WI38 (cell line): ENCODE data around the gene COL6A3.

Experiments used
- H3K4me3 ChIP-seq: 2 replicates; pipeline ENCODE4 v1.5.1; 2011; ENCODE audit warnings: low read depth, mild to moderate bottlenecking, control low read depth, low read length
- TF ChIP-seq, protein P1 (sequence below): IDR thresholded peaks from 2 replicates; pipeline ENCODE4 v1.5.1; 2012; ENCODE audit warnings: low read depth, mild to moderate bottlenecking, control low read depth, low read length

COL6A3 gene

DNA sequence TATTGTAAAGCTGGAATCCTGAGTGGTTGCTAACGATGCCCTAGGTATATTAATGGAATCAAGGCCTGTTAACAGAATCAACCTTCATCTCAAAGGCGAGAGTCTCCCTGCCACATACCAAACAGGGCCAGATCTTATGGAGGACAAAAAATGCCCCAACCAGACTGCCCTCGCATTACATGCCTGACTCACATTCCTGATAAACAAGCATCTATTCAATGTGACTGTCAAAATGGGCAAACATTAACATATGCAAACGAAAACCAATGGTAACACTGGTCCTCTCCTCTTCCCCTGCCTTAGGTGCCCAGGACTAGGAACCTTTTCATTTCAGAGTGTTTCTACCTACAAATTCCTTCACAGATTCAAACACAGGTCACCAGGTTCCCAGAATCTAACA is 83.4 kb downstream of the COL6A3 start:
- TF ChIP-seq, protein P1, sequence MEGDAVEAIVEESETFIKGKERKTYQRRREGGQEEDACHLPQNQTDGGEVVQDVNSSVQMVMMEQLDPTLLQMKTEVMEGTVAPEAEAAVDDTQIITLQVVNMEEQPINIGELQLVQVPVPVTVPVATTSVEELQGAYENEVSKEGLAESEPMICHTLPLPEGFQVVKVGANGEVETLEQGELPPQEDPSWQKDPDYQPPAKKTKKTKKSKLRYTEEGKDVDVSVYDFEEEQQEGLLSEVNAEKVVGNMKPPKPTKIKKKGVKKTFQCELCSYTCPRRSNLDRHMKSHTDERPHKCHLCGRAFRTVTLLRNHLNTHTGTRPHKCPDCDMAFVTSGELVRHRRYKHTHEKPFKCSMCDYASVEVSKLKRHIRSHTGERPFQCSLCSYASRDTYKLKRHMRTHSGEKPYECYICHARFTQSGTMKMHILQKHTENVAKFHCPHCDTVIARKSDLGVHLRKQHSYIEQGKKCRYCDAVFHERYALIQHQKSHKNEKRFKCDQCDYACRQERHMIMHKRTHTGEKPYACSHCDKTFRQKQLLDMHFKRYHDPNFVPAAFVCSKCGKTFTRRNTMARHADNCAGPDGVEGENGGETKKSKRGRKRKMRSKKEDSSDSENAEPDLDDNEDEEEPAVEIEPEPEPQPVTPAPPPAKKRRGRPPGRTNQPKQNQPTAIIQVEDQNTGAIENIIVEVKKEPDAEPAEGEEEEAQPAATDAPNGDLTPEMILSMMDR: no peak
- no peak overlapping the region for H3K4me3 ChIP-seq

DNA sequence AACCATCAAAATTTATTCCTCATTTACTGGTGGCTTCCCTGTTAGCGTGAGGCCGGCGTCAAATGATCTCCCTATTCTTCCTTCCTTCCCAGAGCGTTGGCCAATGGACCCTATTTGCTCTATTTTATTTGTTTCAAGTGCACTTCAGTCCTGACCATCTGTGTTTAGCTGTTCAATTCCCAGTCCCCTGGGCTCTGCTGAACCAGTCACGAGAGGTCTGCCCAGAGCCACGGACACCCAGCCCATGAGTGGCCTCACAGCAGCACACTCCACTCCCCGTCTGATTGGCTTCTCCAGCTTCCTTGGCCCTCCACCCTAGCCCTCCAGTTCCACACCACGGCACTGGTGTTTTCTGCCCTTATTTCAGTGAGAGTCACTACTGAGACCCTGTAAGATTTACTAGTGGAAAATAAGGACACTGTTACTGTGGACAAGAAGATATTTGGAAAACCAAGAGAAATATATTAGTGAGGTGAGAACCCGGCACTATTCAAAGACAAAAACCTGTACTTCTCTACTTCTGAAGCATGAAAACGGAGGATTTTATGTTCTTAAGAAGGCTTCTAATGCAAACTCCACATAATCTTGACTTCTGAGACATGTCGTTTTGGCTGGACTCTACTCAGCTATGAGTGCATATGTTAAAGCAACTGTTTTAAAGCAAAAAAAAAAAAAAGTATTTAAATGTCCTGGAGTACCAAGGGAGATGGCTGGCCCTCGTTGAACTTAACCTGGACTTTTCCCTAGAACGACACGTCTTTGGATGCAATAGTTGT is 86.6 kb downstream of the COL6A3 start:
- TF ChIP-seq, protein P1: no peak

DNA sequence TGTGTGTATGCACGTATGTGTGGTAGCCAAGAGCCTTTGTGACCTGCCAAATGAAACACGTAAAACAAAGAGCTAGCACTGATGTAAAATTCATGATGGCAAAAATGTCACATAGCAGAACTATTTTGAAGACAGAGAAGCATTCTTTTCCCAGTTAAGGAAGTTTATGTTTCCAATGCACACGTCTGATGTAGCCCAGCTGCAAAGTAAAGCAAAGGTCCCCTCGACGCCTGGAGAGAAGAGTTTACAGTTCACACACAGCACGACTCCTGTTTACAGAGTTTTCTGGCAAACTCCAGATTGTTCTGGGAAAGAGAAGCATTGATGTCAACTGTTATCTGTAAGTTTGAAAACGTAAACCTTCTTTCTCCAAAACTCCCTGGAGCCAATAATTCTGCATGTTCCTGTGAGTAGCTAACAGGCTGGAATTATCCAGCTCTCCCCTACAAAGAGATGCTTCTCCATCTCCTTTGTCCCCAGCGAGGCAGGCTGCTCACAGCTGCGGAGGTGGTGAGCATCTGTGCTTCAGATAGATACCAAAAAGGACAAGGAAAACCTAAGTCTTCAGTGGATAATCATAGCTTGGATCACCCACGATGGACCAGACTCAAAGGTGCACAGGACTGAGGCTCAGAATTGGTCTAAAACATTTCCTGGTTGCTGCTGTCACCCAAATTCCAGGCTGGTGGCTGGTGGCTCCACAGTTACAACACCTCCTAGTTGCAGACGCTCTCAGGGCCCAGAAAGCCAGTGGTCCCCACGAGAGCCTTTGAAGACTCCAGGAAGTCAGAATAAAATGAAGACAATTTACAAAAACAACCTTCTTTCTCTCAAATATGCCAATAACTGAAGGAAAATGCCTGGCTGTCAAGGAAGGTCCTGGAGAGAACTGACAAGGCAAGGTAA is 87.4 kb downstream of the COL6A3 start:
- TF ChIP-seq, protein P1: no peak
- no peak overlapping the region for H3K4me3 ChIP-seq

More for the DNA sequence above, 86.6 kb downstream of the COL6A3 start:
- H3K4me3 ChIP-seq: no peak overlapping the region

DNA sequence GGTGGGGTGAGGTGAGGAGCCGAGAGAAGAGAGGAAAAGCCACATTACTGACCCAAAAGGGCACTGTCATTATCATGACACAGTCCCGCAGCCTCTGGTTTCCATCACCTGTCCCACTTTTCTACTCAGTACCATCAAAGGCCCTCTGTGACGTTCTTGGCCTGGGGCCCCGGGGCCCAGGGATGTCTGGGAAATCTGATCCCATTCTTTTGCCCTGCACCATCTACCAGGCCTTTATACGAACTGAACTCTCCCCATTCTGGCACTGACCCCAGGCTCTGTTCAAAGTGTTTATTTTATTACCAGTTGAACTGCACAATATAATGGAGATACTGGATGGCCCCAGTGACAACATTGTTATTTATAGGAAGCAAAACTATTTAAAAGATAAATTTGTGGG is 89.1 kb downstream of the COL6A3 start:
- TF ChIP-seq, protein P1: no peak
- no peak overlapping the region for H3K4me3 ChIP-seq

DNA sequence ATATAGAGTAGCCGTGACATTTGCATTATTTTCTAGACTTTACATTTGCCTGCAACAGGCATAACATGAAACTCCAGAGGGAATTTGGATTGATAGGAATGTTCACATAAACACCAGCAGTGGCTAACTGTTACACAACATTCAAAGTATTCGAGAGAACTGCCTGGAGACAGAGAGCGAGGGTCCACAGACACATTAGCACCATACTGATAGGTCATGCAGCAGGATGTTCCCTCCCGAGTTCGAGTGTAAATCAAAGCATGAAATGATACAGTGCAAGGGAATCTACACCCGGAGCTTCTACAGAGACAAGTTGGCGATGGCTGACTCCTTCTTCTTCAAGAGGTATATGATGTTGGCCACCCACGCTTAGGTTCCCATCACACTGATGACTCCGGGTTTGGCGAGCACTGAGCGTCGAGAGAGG is 89.5 kb downstream of the COL6A3 start:
- H3K4me3 ChIP-seq: no peak overlapping the region
- TF ChIP-seq, protein P1: no peak

DNA sequence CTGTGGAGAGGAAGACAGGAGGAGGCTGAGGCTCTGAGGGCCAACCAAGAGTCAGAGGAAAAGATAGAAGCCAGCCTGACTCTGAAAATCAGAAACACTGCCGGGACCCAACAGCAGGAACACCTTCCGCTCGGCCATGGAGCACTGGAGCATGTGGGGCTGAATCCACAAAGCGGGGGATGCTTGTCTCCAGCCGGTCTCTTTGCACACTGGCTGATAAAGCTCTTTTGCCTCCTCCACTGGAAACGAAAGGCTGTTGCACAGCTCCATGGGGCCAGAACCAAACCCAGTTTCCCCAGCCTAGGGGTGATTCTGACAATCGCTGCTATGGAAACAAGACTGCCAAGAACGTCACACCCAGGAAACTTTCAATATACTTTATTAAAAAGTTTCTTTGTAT is 90.3 kb downstream of the COL6A3 start:
- no peak overlapping the region for H3K4me3 ChIP-seq
- TF ChIP-seq, protein P1: no peak

DNA sequence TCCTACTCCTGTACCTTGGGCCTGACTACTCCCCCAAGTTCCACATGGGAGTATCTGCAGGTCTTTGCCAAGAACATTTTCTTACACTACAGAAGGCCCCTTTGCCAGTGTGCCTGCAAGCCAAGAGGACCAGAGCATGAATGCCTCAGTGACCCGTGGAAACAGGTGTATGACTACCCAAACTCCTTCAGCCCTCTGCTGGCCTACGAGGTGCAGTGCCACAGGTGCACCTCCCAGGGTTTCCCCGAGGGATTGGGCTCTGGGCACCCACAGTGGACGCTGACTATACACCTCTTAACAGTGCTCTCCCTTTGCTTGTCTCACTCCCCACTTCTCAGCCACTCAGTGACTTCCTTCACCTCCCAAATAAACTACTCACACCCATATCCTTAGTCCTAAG is 91.4 kb downstream of the COL6A3 start:
- TF ChIP-seq, protein P1: peak; percentile 19; the same call in 1 of the 2 replicates
- no peak overlapping the region for H3K4me3 ChIP-seq
